Fibroblast of skin of right quadriceps (primary cell): ENCODE results near the gene EHD3.

Source experiments
- DNase-seq: peaks from one replicate; pipeline ENCODE4 v3.0.0-alpha.2; 2013

Gene EHD3

GRCh38 chr2:31213601-31214443 lies 20.1 kb upstream of the EHD3 start:
- no peak for DNase-seq

GRCh38 chr2:31214444-31214915 lies 19.5 kb upstream of the EHD3 start:
- no peak for DNase-seq

GRCh38 chr2:31216734-31217133 lies 17.2 kb upstream of the EHD3 start:
- DNase-seq: no peak

GRCh38 chr2:31217465-31218200 lies 16.3 kb upstream of the EHD3 start, which contains the start of gene CAPN14:
Gene CAPN14 (minus strand): TSS chr2:31217515. CDS start chr2:31205447, 12,068 bp downstream.
- DNase-seq: peak; percentile 4

- DNase-seq: no peak
These were observed 14.6 kb upstream of the EHD3 start for GRCh38 chr2:31219131-31219969.

GRCh38 chr2:31221544-31221943 lies 12.4 kb upstream of the EHD3 start:
- DNase-seq: no peak

GRCh38 chr2:31222071-31222470 lies 11.9 kb upstream of the EHD3 start:
- DNase-seq: no peak

- no peak for DNase-seq
These were observed 10.9 kb upstream of the EHD3 start for GRCh38 chr2:31223026-31223425.

- DNase-seq: no peak
These were observed 10.2 kb upstream of the EHD3 start for GRCh38 chr2:31223749-31224148.

- DNase-seq: no peak
These were observed 7.7 kb upstream of the EHD3 start for GRCh38 chr2:31226266-31226665.

GRCh38 chr2:31227110-31227509 lies 6.8 kb upstream of the EHD3 start:
- no peak for DNase-seq

GRCh38 chr2:31227711-31228125 lies 6.2 kb upstream of the EHD3 start:
- no peak for DNase-seq

GRCh38 chr2:31228717-31229116 lies 5.2 kb upstream of the EHD3 start:
- DNase-seq: no peak

GRCh38 chr2:31230751-31231150 lies 3.2 kb upstream of the EHD3 start:
- no peak for DNase-seq

GRCh38 chr2:31231571-31232302 lies 2.2 kb upstream of the EHD3 start:
- DNase-seq: no peak

GRCh38 chr2:31232586-31232985 lies 1.4 kb upstream of the EHD3 start:
- DNase-seq: no peak

- DNase-seq: no peak
These were observed 721 bp upstream of the EHD3 start for GRCh38 chr2:31233231-31233630.

- no peak for DNase-seq
These were observed 941 bp downstream of the EHD3 start for GRCh38 chr2:31234683-31235503.

- peak; percentile 87 for DNase-seq
These were observed 1.6 kb downstream of the EHD3 start for GRCh38 chr2:31235504-31235902.

- DNase-seq: no peak
These were observed 2.7 kb downstream of the EHD3 start for GRCh38 chr2:31236433-31237205.
